ENCODE results near the gene ARID1B. TPM values are rescaled to one million over a fixed set of nuclear protein-coding genes. Genes with fewer than 3 reads are reported as not detected.
A peak's percentile ranks its signal among the peaks of the same experiment; 100 is the strongest.

ARID1B gene
- total and polyA plus RNA-seq, 9 of the 15 experiments (the other 6 are each of a cell fraction or from before 2014, with no cell fraction given) = 12.5 to 50.5 (median 25.8) TPM

- CTCF ChIA-PET (ENCODE audit: low intra/inter-chr PET ratio) = no interaction called here
- peaks cover 0 to 7% of the 10 kb centered on the region in 2 experiments; a peak in 2 of 5 replicates for H3K4me1 ChIP-seq (replicated peaks in 1 of 2; ENCODE audit: control insufficient read depth in 2 of 2, insufficient read depth in 2 of 2, low read length in 2 of 2)
- H3K9me1 ChIP-seq (ENCODE audit: control insufficient read depth, insufficient read depth, low read length) = no peaks in the 10 kb centered on the region
- peaks cover 2 to 5% of the 10 kb centered on the region in 2 experiments; a peak in 2 of 5 replicates for H3K27me3 ChIP-seq (ENCODE audit: control insufficient read depth in 2 of 2, insufficient read depth in 2 of 2, low read length in 2 of 2)
- 3% methylated on average over 2 of the region's 2 CpGs for WGBS (ENCODE audit: insufficient coverage, low coverage, missing lambda C conversion rate)
- no peak overlapping the region for H3K9ac ChIP-seq (ENCODE audit: insufficient read depth in 1 of 2, low read depth in 2 of 2, low read length in 2 of 2)
- FAIRE-seq = no peak
- H2AFZ ChIP-seq (ENCODE audit: low read depth, low read length) = no peak overlapping the region
- DNase-seq (ENCODE audit: extremely low read depth in 1 of 4, low spot score in 3 of 4) = no peak
- no peak for ATAC-seq
- BruUV-seq (replicated peaks) = no TSS peak
- no peaks in the 10 kb centered on the region for H3K79me2 ChIP-seq (ENCODE audit: control insufficient read depth, insufficient read depth, low read length)
- intact Hi-C loops (cut with micrococcal nuclease) = no loop called here
- H3K27ac ChIP-seq (ENCODE audit: extremely low read depth, low read depth, low read length) = no peak overlapping the region
- POLR2A ChIA-PET = interaction anchor here (0.6 to 1.6 kb wide), 4 partner anchors 9 to 49 kb away, joined by 3 to 4 read pairs (median 4); no protein-coding TSS in a partner anchor
- H3K9me3 ChIP-seq (replicated peaks; ENCODE audit: control insufficient read depth, insufficient read depth, low read depth, low read length) = no peaks in the 10 kb centered on the region
- no peak overlapping the region for H3K4me2 ChIP-seq (ENCODE audit: insufficient read depth, low read length)
- H3K4me3 ChIP-seq = no peak overlapping the region
- in situ Hi-C loops (cut with MboI) = no loop called here
- H3K36me3 ChIP-seq (ENCODE audit: control insufficient read depth, insufficient read depth, low read length) = no peaks in the 10 kb centered on the region
- no peaks in the 10 kb centered on the region for H4K20me1 ChIP-seq (replicated peaks; ENCODE audit: control insufficient read depth, insufficient read depth, low read length)
- TF ChIP-seq JUNB (CRISPR knock-in tag; conservative IDR thresholded peaks at IDR 0.05) (no peak), L3MBTL2 (IDR thresholded peaks at IDR 0.05) (no peak), FOSL1 (tag; conservative IDR thresholded peaks at IDR 0.05) (peak; percentile 88), ZNF324 (CRISPR knock-in tag; IDR thresholded peaks at IDR 0.05) (no peak), POLR2G (IDR thresholded peaks at IDR 0.05; ENCODE audit: low read depth, low read length) (no peak), ZNF239 (CRISPR knock-in tag; IDR thresholded peaks at IDR 0.05) (no peak), ZMIZ1 (IDR thresholded peaks at IDR 0.05; ENCODE audit: low read depth in 2 of 2, low read length in 2 of 2) (no peak), FIP1L1 (IDR thresholded peaks at IDR 0.05; ENCODE audit: low read depth, low read length, poor library complexity, severe bottlenecking) (no peak), TAF7 (tag; IDR thresholded peaks at IDR 0.05) (no peak), FOXJ2 (tag; IDR thresholded peaks at IDR 0.05) (no peak), KAT8 (IDR thresholded peaks at IDR 0.05; ENCODE audit: low read depth) (no peak), TEAD4 (IDR thresholded peaks at IDR 0.05; ENCODE audit: low read length) (peak; percentile 26; the same call in 1 of the 2 replicates), TEAD4 (CRISPR knock-in tag; IDR thresholded peaks at IDR 0.05; ENCODE audit: borderline replicate concordance) (no peak), EWSR1 (IDR thresholded peaks at IDR 0.05; ENCODE audit: borderline replicate concordance, low read depth, partially characterized antibody) (no peak), ZNF316 (IDR thresholded peaks at IDR 0.05) (no peak), JUND (IDR thresholded peaks at IDR 0.05; ENCODE audit: borderline replicate concordance, low read depth, low read length) (0 out of 2 replicates have a peak, but pooled peaks have one; percentile 36), JUND (tag; IDR thresholded peaks at IDR 0.05; ENCODE audit: borderline replicate concordance, low read depth, low read length) (peak; percentile 33; the same call in 1 of the 3 replicates), PHF8 (IDR thresholded peaks at IDR 0.05; ENCODE audit: borderline replicate concordance, low read length) (no peak), PRMT5 (CRISPR knock-in tag; IDR thresholded peaks at IDR 0.05) (no peak), ESRRA (IDR thresholded peaks at IDR 0.05; ENCODE audit: borderline replicate concordance, low read depth) (peak; percentile 20; the same call in 1 of the 2 replicates), ZNF764 (CRISPR knock-in tag; IDR thresholded peaks at IDR 0.05; ENCODE audit: low read depth) (no peak)
Observed at GRCh38 chr6:156729248-156729647, 47.9 kb upstream of the ARID1B start.
